Measurements from ENCODE around the gene NCOA4.

- TF ChIP-seq, protein P1, sequence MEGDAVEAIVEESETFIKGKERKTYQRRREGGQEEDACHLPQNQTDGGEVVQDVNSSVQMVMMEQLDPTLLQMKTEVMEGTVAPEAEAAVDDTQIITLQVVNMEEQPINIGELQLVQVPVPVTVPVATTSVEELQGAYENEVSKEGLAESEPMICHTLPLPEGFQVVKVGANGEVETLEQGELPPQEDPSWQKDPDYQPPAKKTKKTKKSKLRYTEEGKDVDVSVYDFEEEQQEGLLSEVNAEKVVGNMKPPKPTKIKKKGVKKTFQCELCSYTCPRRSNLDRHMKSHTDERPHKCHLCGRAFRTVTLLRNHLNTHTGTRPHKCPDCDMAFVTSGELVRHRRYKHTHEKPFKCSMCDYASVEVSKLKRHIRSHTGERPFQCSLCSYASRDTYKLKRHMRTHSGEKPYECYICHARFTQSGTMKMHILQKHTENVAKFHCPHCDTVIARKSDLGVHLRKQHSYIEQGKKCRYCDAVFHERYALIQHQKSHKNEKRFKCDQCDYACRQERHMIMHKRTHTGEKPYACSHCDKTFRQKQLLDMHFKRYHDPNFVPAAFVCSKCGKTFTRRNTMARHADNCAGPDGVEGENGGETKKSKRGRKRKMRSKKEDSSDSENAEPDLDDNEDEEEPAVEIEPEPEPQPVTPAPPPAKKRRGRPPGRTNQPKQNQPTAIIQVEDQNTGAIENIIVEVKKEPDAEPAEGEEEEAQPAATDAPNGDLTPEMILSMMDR (conservative IDR thresholded peaks at IDR 0.05; ENCODE audit: low read depth, low read length), result no peak
- TF ChIP-seq EZH2 (IDR thresholded peaks at IDR 0.05; ENCODE audit: low read length, unreplicated experiment), result no peak
- TF ChIP-seq EZH2phosphoT487 (IDR thresholded peaks at IDR 0.05; ENCODE audit: borderline replicate concordance, low read length), result no peak
These were observed 24.2 kb downstream of the NCOA4 start for GRCh38 chr10:46006219-46006618.
